ENCODE data around the gene TSPAN2. TPM values are rescaled to one million over a fixed set of nuclear protein-coding genes. Genes with fewer than 3 reads are reported as not detected.

Gene TSPAN2
- total RNA-seq, 1 experiment from 2014 or later: 6.8 TPM

GRCh38 chr1:115086176-115086830 lies 3.0 kb downstream of the TSPAN2 start:
- CTCF ChIA-PET: no interaction called here
- POLR2A ChIA-PET: no interaction called here
- TF ChIP-seq, protein P1, sequence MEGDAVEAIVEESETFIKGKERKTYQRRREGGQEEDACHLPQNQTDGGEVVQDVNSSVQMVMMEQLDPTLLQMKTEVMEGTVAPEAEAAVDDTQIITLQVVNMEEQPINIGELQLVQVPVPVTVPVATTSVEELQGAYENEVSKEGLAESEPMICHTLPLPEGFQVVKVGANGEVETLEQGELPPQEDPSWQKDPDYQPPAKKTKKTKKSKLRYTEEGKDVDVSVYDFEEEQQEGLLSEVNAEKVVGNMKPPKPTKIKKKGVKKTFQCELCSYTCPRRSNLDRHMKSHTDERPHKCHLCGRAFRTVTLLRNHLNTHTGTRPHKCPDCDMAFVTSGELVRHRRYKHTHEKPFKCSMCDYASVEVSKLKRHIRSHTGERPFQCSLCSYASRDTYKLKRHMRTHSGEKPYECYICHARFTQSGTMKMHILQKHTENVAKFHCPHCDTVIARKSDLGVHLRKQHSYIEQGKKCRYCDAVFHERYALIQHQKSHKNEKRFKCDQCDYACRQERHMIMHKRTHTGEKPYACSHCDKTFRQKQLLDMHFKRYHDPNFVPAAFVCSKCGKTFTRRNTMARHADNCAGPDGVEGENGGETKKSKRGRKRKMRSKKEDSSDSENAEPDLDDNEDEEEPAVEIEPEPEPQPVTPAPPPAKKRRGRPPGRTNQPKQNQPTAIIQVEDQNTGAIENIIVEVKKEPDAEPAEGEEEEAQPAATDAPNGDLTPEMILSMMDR (IDR thresholded peaks at IDR 0.05; ENCODE audit: insufficient read depth in 1 of 2, low read depth in 1 of 2, low read length in 1 of 2, severe bottlenecking in 1 of 2, unreplicated experiment in 1 of 2): no peak
- Mint-ChIP-seq H3K36me3 (ENCODE audit: insufficient read depth, unreplicated experiment) (no peaks in the 10 kb centered on the region), H3K27ac (ENCODE audit: unreplicated experiment) (no peak overlapping the region), H3K27me3 (ENCODE audit: insufficient read depth, unreplicated experiment) (no peaks in the 10 kb centered on the region), H3K9me3 (ENCODE audit: unreplicated experiment) (no peaks in the 10 kb centered on the region), H3K4me3 (ENCODE audit: unreplicated experiment) (no peak overlapping the region), H3K4me1 (ENCODE audit: low read depth, unreplicated experiment) (peaks cover 6% of the 10 kb centered on the region)
- intact Hi-C loops (cut with micrococcal nuclease; ENCODE audit: unreplicated experiment): no loop called here
- Histone ChIP-seq H3K4me3 (ENCODE audit: low read depth, low read length) (no peak overlapping the region), H3K36me3 (ENCODE audit: control insufficient read depth, insufficient read depth, low read length) (no peaks in the 10 kb centered on the region), H3K27me3 (replicated peaks; ENCODE audit: control insufficient read depth, insufficient read depth, low read length) (no peaks in the 10 kb centered on the region), H3K4me1 (0 out of 2 replicates have a peak, but pooled peaks cover 3% of the 10 kb centered on the region), H3K9me3 (no peaks in the 10 kb centered on the region)
- DNase-seq: no peak
- no TSS peak for BruUV-seq (replicated peaks)

- POLR2A ChIA-PET: no interaction called here
- no TSS peak for BruUV-seq (replicated peaks)
Measured at GRCh38 chr1:115084902-115085511, 4.3 kb downstream of the TSPAN2 start.

DNA sequence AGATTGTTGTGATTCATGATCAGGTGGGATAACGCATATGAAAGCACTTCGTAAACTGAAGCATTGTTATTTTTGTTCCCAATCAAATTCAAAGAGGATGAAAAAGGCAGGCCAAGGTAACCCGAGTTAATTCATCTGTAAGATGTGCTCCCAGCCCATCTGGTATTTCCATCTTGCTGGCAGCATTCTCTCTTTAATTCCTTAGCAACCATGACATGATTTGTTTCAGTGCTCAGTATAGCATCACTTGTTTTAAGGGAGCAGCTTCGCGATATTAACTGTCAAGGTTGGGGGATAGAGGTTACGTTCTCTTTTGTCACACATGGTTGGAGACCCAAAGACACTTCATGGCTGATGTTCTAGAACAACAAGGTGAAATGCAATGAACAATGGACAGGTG lies 6.4 kb downstream of the TSPAN2 start:
- POLR2A ChIA-PET: no interaction called here
- H3K27me3 ChIP-seq (replicated peaks; ENCODE audit: control insufficient read depth, insufficient read depth, low read length): no peaks in the 10 kb centered on the region

More at GRCh38 chr1:115084902-115085511, 4.3 kb downstream of the TSPAN2 start:
- DNase-seq: no peak
- intact Hi-C loops (cut with micrococcal nuclease; ENCODE audit: unreplicated experiment): no loop called here
- Mint-ChIP-seq H3K36me3 (ENCODE audit: insufficient read depth, unreplicated experiment) (no peaks in the 10 kb centered on the region), H3K4me1 (ENCODE audit: low read depth, unreplicated experiment) (peaks cover 6% of the 10 kb centered on the region), H3K27me3 (ENCODE audit: insufficient read depth, unreplicated experiment) (no peaks in the 10 kb centered on the region), H3K27ac (ENCODE audit: unreplicated experiment) (no peak overlapping the region), H3K4me3 (ENCODE audit: unreplicated experiment) (no peak overlapping the region), H3K9me3 (ENCODE audit: unreplicated experiment) (no peaks in the 10 kb centered on the region)
- CTCF ChIA-PET: no interaction called here
- TF ChIP-seq, protein P1 (IDR thresholded peaks at IDR 0.05; ENCODE audit: insufficient read depth in 1 of 2, low read depth in 1 of 2, low read length in 1 of 2, severe bottlenecking in 1 of 2, unreplicated experiment in 1 of 2): no peak
- H3K9me3 ChIP-seq: no peaks in the 10 kb centered on the region
- no peak overlapping the region for H3K4me3 ChIP-seq (ENCODE audit: low read depth, low read length)
- no peaks in the 10 kb centered on the region for H3K27me3 ChIP-seq (replicated peaks; ENCODE audit: control insufficient read depth, insufficient read depth, low read length)
- H3K36me3 ChIP-seq (ENCODE audit: control insufficient read depth, insufficient read depth, low read length): no peaks in the 10 kb centered on the region
- 0 out of 2 replicates have a peak, but pooled peaks cover 3% of the 10 kb centered on the region for H3K4me1 ChIP-seq

More for the DNA sequence above, 6.4 kb downstream of the TSPAN2 start:
- TF ChIP-seq, protein P1 (IDR thresholded peaks at IDR 0.05; ENCODE audit: insufficient read depth in 1 of 2, low read depth in 1 of 2, low read length in 1 of 2, severe bottlenecking in 1 of 2, unreplicated experiment in 1 of 2): no peak
- H3K27ac Mint-ChIP-seq (ENCODE audit: unreplicated experiment): no peak overlapping the region
- CTCF ChIA-PET: no interaction called here
- BruUV-seq (replicated peaks): no TSS peak
- Histone ChIP-seq H3K9me3 (no peaks in the 10 kb centered on the region), H3K4me1 (no peaks in the 10 kb centered on the region), H3K36me3 (ENCODE audit: control insufficient read depth, insufficient read depth, low read length) (no peaks in the 10 kb centered on the region), H3K4me3 (ENCODE audit: low read depth, low read length) (no peak overlapping the region)
- no peaks in the 10 kb centered on the region for H3K9me3 Mint-ChIP-seq (ENCODE audit: unreplicated experiment)
- intact Hi-C loops (cut with micrococcal nuclease; ENCODE audit: unreplicated experiment): no loop called here
- H3K4me1 Mint-ChIP-seq (ENCODE audit: low read depth, unreplicated experiment): peaks cover 6% of the 10 kb centered on the region
- H3K27me3 Mint-ChIP-seq (ENCODE audit: insufficient read depth, unreplicated experiment): no peaks in the 10 kb centered on the region
- no peaks in the 10 kb centered on the region for H3K36me3 Mint-ChIP-seq (ENCODE audit: insufficient read depth, unreplicated experiment)
- no peak overlapping the region for H3K4me3 Mint-ChIP-seq (ENCODE audit: unreplicated experiment)
- no peak for DNase-seq
